DND-41 (cell line): ENCODE data around the gene CDH1.

Source experiments
- CTCF ChIP-seq: IDR thresholded peaks from 2 replicates; pipeline ENCODE4 v1.5.1; 2012; ENCODE audit warnings: borderline replicate concordance, low read length, moderate library complexity, mild to moderate bottlenecking; ENCODE audit not compliant: poor library complexity, severe bottlenecking; ENCODE audit errors: extremely low read depth
- EZH2 ChIP-seq: IDR thresholded peaks from 3 replicates; pipeline ENCODE4 v1.6.1; 2012; ENCODE audit warnings: borderline replicate concordance, low read depth, mild to moderate bottlenecking, moderate library complexity, low read length, inconsistent platforms; ENCODE audit not compliant: severe bottlenecking

GRCh38 chr16:68731637-68732036 lies 5.5 kb upstream of the CDH1 start:
- no peak for TF ChIP-seq CTCF
- no peak for TF ChIP-seq EZH2
